Mucosa of gallbladder (tissue), 1 donor: ENCODE measurements around the gene ATP5ME. TPM values are rescaled to one million over a fixed set of nuclear protein-coding genes. Genes with fewer than 3 reads are reported as not detected.

ENCODE experiments used
- DNase-seq: peaks from one replicate; pipeline ENCODE4 v3.0.0-alpha.2; 2020; ENCODE audit warnings: low spot score
- total RNA-seq: library from RNA; stranded (reverse); gene quantifications from one replicate; pipeline ENCODE4 v1.2.1, GENCODE V29; 2021
- donor health status: DM: no; HTN: no; CAD: no.

Gene ATP5ME
- total RNA-seq, 1 donor from 2014 or later = 252 TPM

DNA sequence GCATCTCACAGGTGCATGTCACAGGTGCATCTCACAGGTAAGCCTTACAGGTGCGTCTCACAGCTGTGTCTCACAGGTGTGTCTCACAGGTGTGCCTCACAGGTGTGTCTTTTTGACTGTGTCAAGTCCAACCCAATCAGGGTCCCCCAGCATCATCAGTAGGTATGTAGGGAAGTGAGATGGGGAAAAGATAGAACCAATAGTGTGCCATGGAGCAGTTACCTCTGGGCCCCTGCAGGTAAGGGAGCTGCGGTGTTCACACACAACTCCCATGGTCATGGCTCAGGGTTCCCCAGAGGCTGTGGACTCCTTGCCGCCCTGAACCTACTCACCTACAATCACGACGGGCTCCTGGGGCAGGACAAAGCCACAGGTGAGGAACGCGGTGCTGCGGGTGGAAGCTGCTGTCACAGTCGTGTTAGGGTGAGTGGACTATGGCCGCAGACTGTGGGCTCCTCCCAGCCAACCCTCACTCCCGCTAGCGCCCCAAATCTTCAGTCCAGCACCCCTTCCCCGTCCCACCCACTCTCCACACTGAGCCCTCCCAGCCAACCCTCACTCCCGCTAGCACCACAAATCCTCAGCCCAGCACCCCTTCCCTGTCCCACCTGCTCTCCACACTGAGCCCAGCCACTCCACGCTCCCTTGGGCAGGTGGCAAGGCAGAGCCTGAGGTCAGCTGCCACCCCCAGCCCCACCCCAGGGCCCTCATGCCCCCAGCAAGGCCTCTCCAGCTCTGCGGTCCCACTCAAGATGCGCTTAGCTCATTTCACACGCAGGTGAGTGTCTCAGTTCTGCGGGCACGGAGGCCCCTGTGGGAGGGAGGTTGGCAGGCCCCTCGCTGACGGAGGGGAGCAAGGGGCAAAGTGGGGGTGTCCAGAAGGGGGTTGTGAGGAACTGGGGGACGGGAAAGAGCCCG, 50.8 kb downstream of the ATP5ME start:
- no peak for DNase-seq

Other genes starting within 250 kb of the ATP5ME start
- 29.7 TPM for gene ZNF721, start 175.1 kb downstream of the ATP5ME start, total RNA-seq
- 74.8 TPM for gene PIGG, start 175.1 kb downstream of the ATP5ME start, total RNA-seq
- gene TMEM271, start 98.0 kb downstream of the ATP5ME start, total RNA-seq = not detected
- gene PDE6B, start 48.7 kb downstream of the ATP5ME start, total RNA-seq = 8.6 TPM
- gene MYL5, start 266 bp upstream of the ATP5ME start, total RNA-seq = 17.8 TPM
- gene SLC49A3, start 14.9 kb upstream of the ATP5ME start, total RNA-seq = 13.9 TPM
- 60.6 TPM for gene PCGF3, start 31.6 kb upstream of the ATP5ME start, total RNA-seq
- gene CPLX1, start 151.9 kb upstream of the ATP5ME start, total RNA-seq = 3.3 TPM